ENCODE data around the gene SYNDIG1. TPM values are rescaled to one million over a fixed set of nuclear protein-coding genes. Genes with fewer than 3 reads are reported as not detected.

Gene SYNDIG1
- total RNA-seq, 1 donor = 2.2 TPM

DNA sequence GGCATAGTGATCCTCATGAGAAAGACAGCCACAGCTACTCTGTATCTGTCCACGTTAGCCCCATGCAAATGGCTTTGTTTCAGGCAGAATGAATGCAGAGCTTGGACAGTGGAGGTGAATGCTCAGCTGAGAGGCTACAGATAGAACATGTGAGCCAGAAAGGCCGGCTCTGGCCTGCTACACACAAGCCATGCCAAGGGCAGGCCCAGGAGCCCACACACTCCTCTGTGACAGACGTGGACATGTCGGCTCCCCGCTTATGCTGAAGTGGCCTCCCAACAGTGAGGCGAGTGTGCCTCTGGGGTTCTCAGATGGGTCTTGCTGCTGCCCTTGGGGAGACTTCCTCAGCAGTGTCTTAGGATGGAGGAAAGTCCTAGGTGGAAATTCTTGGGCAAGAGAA, 159.6 kb downstream of the SYNDIG1 start:
- Histone ChIP-seq H3K27me3 (ENCODE audit: insufficient read depth, low read length) (no peaks in the 10 kb centered on the region), H3K36me3 (ENCODE audit: insufficient read depth, low read length) (no peaks in the 10 kb centered on the region), H3K4me2 (ENCODE audit: insufficient read depth, low read length) (no peak overlapping the region), H3K9me3 (ENCODE audit: low read depth, low read length) (no peaks in the 10 kb centered on the region), H2AFZ (ENCODE audit: low read length) (no peak overlapping the region), H3K27ac (ENCODE audit: low read depth, low read length) (no peak overlapping the region), H3K4me1 (ENCODE audit: insufficient read depth, low read length) (no peaks in the 10 kb centered on the region), H3K4me3 (ENCODE audit: insufficient read depth, low read length) (no peak overlapping the region), H4K20me1 (ENCODE audit: insufficient read depth, low read length) (no peaks in the 10 kb centered on the region), H3K79me2 (ENCODE audit: insufficient read depth, low read length) (no peaks in the 10 kb centered on the region)
- DNase-seq (ENCODE audit: insufficient read length, low spot score, missing footprints) = no peak
- TF ChIP-seq, protein P1, sequence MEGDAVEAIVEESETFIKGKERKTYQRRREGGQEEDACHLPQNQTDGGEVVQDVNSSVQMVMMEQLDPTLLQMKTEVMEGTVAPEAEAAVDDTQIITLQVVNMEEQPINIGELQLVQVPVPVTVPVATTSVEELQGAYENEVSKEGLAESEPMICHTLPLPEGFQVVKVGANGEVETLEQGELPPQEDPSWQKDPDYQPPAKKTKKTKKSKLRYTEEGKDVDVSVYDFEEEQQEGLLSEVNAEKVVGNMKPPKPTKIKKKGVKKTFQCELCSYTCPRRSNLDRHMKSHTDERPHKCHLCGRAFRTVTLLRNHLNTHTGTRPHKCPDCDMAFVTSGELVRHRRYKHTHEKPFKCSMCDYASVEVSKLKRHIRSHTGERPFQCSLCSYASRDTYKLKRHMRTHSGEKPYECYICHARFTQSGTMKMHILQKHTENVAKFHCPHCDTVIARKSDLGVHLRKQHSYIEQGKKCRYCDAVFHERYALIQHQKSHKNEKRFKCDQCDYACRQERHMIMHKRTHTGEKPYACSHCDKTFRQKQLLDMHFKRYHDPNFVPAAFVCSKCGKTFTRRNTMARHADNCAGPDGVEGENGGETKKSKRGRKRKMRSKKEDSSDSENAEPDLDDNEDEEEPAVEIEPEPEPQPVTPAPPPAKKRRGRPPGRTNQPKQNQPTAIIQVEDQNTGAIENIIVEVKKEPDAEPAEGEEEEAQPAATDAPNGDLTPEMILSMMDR (IDR thresholded peaks at IDR 0.05; ENCODE audit: extremely low read depth, low read depth, low read length) = no peak

DNA sequence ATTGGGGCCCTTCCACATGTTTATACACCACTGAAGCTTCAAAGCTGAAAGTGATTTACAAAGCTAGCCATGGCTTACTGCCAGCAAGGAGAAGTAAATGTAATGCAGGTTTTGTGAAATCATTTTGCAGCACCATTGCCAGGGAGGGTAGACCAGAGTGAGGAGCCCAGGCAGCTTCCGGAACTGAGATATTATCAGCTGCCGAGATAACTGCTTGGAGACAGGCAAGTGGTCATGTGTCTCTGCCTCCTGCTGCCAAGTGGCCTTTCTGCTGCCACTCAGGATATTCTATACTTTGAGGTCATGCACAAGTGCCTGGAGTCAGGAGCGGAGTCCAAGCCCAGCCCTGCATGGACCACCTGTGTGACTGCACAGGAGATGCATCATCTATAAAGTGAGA, 160.2 kb downstream of the SYNDIG1 start:
- peaks cover 5% of the 10 kb centered on the region for H3K4me1 ChIP-seq (ENCODE audit: insufficient read depth, low read length)
- H4K20me1 ChIP-seq (ENCODE audit: insufficient read depth, low read length) = no peaks in the 10 kb centered on the region
- no peak overlapping the region for H3K4me3 ChIP-seq (ENCODE audit: insufficient read depth, low read length)
- H2AFZ ChIP-seq (ENCODE audit: low read length) = no peak overlapping the region
- no peaks in the 10 kb centered on the region for H3K79me2 ChIP-seq (ENCODE audit: insufficient read depth, low read length)
- no peaks in the 10 kb centered on the region for H3K36me3 ChIP-seq (ENCODE audit: insufficient read depth, low read length)
- H3K27me3 ChIP-seq (ENCODE audit: insufficient read depth, low read length) = no peaks in the 10 kb centered on the region
- TF ChIP-seq, protein P1 (IDR thresholded peaks at IDR 0.05; ENCODE audit: extremely low read depth, low read depth, low read length) = no peak
- H3K4me2 ChIP-seq (ENCODE audit: insufficient read depth, low read length) = no peak overlapping the region
- DNase-seq (ENCODE audit: insufficient read length, low spot score, missing footprints) = no peak
- H3K9me3 ChIP-seq (ENCODE audit: low read depth, low read length) = no peaks in the 10 kb centered on the region
- H3K27ac ChIP-seq (ENCODE audit: low read depth, low read length) = no peak overlapping the region

DNA sequence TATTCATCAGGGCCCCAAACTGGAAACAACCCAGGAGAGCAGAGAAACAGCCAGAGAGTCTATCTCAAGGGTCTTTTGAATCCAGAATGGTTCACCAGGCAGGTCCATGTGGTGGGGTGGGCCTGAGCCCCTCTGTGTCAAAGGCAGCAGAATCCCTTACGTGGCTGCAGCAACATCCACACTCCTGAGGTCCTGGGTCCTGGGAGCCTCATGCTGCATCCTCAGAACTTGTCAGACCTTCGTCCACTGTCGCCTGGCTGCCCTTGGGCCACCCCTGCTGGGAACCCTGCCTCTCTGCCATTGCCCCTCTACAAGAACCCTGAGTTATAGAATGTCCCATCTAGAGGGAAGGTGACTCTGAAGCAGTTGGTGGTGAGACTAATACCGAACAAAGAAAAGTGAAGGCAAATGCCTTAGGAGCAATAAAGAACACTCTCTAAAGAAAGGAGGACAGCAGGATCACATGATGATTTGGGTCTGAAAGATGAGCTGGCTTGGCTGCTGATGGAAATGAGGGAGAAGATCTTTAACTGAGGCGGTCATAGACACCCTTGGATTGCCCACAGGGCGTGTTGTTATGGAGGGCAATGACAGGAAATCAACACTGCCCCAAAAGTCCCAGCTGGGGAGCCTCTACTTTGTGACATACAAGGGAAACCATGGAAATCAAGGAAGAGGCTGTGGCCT, 161.2 kb downstream of the SYNDIG1 start:
- H3K79me2 ChIP-seq (ENCODE audit: insufficient read depth, low read length) = no peaks in the 10 kb centered on the region
- H3K27ac ChIP-seq (ENCODE audit: low read depth, low read length) = no peak overlapping the region
- peak; percentile 78 for DNase-seq (ENCODE audit: insufficient read length, low spot score, missing footprints)
- H3K27me3 ChIP-seq (ENCODE audit: insufficient read depth, low read length) = no peaks in the 10 kb centered on the region
- no peak overlapping the region for H2AFZ ChIP-seq (ENCODE audit: low read length)
- no peak overlapping the region for H3K4me3 ChIP-seq (ENCODE audit: insufficient read depth, low read length)
- peaks cover 11% of the 10 kb centered on the region for H3K4me1 ChIP-seq (ENCODE audit: insufficient read depth, low read length)
- H3K9me3 ChIP-seq (ENCODE audit: low read depth, low read length) = no peaks in the 10 kb centered on the region
- no peak overlapping the region for H3K4me2 ChIP-seq (ENCODE audit: insufficient read depth, low read length)
- H4K20me1 ChIP-seq (ENCODE audit: insufficient read depth, low read length) = no peaks in the 10 kb centered on the region
- TF ChIP-seq, protein P1 (IDR thresholded peaks at IDR 0.05; ENCODE audit: extremely low read depth, low read depth, low read length) = no peak
- no peaks in the 10 kb centered on the region for H3K36me3 ChIP-seq (ENCODE audit: insufficient read depth, low read length)

DNA sequence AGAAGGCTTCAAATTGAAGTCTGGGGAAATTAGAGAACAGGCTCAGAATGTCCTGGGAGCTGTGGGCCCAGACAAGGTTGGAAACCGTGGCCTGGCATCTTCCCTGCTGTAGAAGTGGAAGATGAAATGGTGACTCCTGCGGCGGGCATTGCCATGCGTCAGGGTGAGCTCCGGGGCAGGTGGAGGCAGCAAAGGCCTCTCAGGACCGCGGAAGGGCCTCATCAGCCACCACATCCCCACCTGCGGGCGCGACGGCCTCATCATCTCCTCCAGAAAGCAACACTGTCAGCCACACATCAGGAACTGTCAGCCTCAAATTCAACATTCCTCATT, 161.7 kb downstream of the SYNDIG1 start:
- no peak for DNase-seq (ENCODE audit: insufficient read length, low spot score, missing footprints)
- TF ChIP-seq, protein P1 (IDR thresholded peaks at IDR 0.05; ENCODE audit: extremely low read depth, low read depth, low read length) = no peak
- Histone ChIP-seq H3K79me2 (ENCODE audit: insufficient read depth, low read length) (no peaks in the 10 kb centered on the region), H3K4me3 (ENCODE audit: insufficient read depth, low read length) (no peak overlapping the region), H3K36me3 (ENCODE audit: insufficient read depth, low read length) (no peaks in the 10 kb centered on the region), H3K27ac (ENCODE audit: low read depth, low read length) (no peak overlapping the region), H3K4me1 (ENCODE audit: insufficient read depth, low read length) (peaks cover 11% of the 10 kb centered on the region), H3K9me3 (ENCODE audit: low read depth, low read length) (no peaks in the 10 kb centered on the region), H3K27me3 (ENCODE audit: insufficient read depth, low read length) (no peaks in the 10 kb centered on the region), H3K4me2 (ENCODE audit: insufficient read depth, low read length) (no peak overlapping the region), H2AFZ (ENCODE audit: low read length) (no peak overlapping the region), H4K20me1 (ENCODE audit: insufficient read depth, low read length) (no peaks in the 10 kb centered on the region)
